Activated naive CD4-positive, alpha-beta T cell treated with anti-CD3 and anti-CD28 coated beads for 36 hours (primary cell): ENCODE measurements around the gene IRX6. TPM values are rescaled to one million over a fixed set of nuclear protein-coding genes. Genes with fewer than 3 reads are reported as not detected.

Source experiments
- CTCF ChIA-PET: fragments of 350-600 bp; sonication (Branson Sonifier 250); formaldehyde crosslinking; loops from one replicate; lab custom pipeline; 2021; ENCODE audit warnings: antibody characterized with exemption; lab: Charles Lee
- DNase-seq: peaks from one replicate; pipeline ENCODE4 v3.0.0-alpha.2; 2020
- H3K27ac Mint-ChIP-seq: one replicate; pipeline ENCODE4 v1.8.0; 2021; ENCODE audit warnings: mild to moderate bottlenecking, mixed read lengths
- H3K27me3 Mint-ChIP-seq: one replicate; pipeline ENCODE4 v1.8.0; 2021; ENCODE audit warnings: low read depth, mixed read lengths
- H3K36me3 Mint-ChIP-seq: one replicate; pipeline ENCODE4 v1.8.0; 2021; ENCODE audit warnings: low read depth, mixed read lengths
- H3K4me1 Mint-ChIP-seq: one replicate; pipeline ENCODE4 v1.8.0; 2021; ENCODE audit warnings: low read depth, mixed read lengths
- H3K4me3 Mint-ChIP-seq: one replicate; pipeline ENCODE4 v1.8.0; 2021; ENCODE audit warnings: mild to moderate bottlenecking, moderate library complexity, mixed read lengths
- H3K9me3 Mint-ChIP-seq: one replicate; pipeline ENCODE4 v1.8.0; 2021; ENCODE audit warnings: mixed read lengths
- intact Hi-C: fragments of 100-400 bp; cut with micrococcal nuclease; formaldehyde crosslinking; loops from one replicate; pipeline ENCODE4 v1.15.1; 2023
- total RNA-seq, 2 experiments: library from RNA; stranded (reverse); gene quantifications; one replicate each; pipeline ENCODE4 v1.2.3, GENCODE V29; 2021

IRX6 gene
- total RNA-seq, 2 experiments from 2014 or later = not detected

- intact Hi-C loops = no loop called here
- H3K27me3 Mint-ChIP-seq = peaks cover 69% of the 10 kb centered on the region
- CTCF ChIA-PET = no interaction called here
These were observed 2.5 kb downstream of the IRX6 start for GRCh38 chr16:55326261-55327092.

DNA sequence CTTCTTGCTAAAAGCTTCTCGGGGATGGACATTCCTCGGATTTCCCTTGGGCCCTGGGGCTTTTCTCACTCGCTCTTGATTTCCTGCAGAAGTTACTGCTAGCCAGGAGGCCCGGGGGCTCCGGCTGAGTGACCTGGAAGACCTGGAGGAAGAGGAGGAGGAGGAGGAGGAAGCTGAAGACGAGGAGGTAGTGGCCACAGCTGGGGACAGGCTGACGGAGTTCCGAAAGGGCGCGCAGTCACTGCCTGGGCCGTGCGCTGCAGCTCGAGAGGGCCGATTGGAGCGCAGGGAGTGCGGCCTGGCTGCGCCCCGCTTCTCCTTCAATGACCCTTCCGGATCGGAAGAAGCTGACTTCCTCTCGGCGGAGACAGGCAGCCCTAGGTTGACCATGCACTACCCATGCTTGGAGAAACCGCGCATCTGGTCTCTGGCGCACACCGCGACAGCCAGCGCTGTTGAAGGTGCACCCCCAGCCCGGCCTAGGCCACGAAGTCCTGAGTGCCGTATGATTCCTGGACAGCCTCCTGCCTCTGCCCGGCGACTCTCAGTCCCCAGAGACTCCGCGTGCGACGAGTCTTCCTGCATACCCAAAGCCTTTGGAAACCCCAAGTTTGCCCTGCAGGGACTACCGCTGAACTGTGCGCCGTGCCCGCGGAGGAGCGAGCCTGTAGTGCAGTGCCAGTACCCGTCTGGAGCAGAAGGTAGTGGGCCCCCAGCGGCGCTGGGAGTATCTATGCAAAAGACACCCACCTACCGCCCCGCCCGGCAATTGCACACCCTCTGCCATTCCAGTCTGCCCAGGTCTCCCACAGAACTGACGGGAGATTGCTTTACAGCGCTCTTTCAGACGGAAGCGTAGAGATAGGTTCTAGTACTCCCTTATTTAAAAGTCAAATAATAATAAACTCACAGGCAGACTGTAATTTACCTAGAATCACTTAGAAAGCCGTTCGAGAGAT is 4.9 kb downstream of the IRX6 start:
- CTCF ChIA-PET = no interaction called here
- Mint-ChIP-seq H3K27ac (no peak overlapping the region), H3K27me3 (peaks cover 75% of the 10 kb centered on the region), H3K36me3 (no peaks in the 10 kb centered on the region), H3K4me1 (peaks cover 9% of the 10 kb centered on the region), H3K4me3 (no peak overlapping the region), H3K9me3 (no peaks in the 10 kb centered on the region)
- intact Hi-C loops = no loop called here
- DNase-seq = no peak

More at GRCh38 chr16:55326261-55327092, 2.5 kb downstream of the IRX6 start:
- Mint-ChIP-seq H3K4me1 (peaks cover 9% of the 10 kb centered on the region), H3K36me3 (no peaks in the 10 kb centered on the region), H3K27ac (no peak overlapping the region), H3K9me3 (no peaks in the 10 kb centered on the region), H3K4me3 (no peak overlapping the region)
- DNase-seq = no peak

DNA sequence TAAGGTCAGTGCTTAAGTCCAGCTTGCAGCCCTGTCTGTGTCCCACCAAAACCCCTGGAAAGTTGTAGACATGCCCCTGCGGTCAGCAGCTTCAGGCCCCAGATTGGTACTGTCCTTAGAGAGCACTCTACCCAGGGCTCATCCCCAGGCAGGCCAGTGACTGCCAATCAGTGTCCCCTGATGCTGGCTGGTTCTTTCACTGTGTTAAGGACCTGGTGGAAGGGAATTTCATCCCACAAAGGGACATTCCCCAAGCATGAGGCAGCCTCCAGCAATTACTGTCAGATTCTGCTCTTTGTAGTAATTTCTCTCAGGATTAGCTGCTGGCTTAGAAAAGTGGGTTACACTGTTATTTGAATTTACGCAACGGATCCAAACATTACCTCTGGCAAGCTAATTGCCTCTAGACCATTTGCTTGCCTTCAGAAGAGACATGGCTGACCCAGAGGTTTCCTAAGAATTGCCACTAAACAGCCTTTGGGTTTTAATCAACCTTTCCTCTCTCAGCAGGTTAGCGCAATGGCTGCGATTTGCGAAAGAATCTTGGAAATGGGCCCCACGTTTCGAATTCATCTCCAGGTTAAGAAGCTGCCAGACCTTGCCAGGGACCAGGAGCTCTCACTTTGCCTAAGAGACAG is 5.9 kb downstream of the IRX6 start:
- Mint-ChIP-seq H3K27me3 (peaks cover 75% of the 10 kb centered on the region), H3K4me3 (no peak overlapping the region), H3K9me3 (no peaks in the 10 kb centered on the region), H3K4me1 (peaks cover 9% of the 10 kb centered on the region), H3K27ac (no peak overlapping the region), H3K36me3 (no peaks in the 10 kb centered on the region)
- CTCF ChIA-PET = no interaction called here
- intact Hi-C loops = loop anchor here (10.0 kb wide), 1 partner anchor 395 kb away; the partner anchor contains the start of gene IRX5
- DNase-seq = no peak

GRCh38 chr16:55330781-55331647 is 7.0 kb downstream of the IRX6 start:
- Mint-ChIP-seq H3K27ac (no peak overlapping the region), H3K4me3 (no peak overlapping the region), H3K27me3 (peaks cover 68% of the 10 kb centered on the region), H3K9me3 (no peaks in the 10 kb centered on the region), H3K4me1 (peaks cover 9% of the 10 kb centered on the region), H3K36me3 (no peaks in the 10 kb centered on the region)
- CTCF ChIA-PET = no interaction called here
- intact Hi-C loops = loop anchor here (10.0 kb wide), 1 partner anchor 396 kb away; the partner anchor contains the start of gene IRX5
- no peak for DNase-seq

DNA sequence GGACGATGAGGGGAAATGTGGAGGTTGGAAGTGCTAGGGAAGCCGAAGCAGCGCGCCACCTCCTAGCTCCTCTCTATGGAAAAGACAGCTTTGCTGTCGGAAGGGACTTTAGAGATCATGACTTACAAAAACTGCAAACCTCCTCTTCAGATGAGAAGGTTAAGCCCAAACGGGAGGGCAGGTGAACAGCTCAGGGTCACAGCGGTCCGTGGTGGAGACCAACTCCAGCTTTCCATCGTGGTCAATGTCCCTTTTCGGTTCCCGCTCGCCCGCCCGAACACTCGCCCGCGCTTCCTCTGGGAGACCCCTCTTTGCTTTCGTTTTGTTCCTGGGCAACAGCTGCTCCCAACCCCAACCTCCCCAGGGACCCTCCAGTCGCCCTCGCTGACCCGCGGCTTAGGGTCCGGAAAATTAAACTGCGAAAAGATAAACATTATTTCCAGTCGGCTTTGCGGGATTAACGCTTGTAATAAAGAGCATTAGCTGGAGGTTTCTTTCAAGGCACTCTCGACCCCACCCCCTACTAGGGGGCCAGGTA is 7.7 kb downstream of the IRX6 start:
- CTCF ChIA-PET = no interaction called here
- H3K36me3 Mint-ChIP-seq = no peaks in the 10 kb centered on the region
- peaks cover 62% of the 10 kb centered on the region for H3K27me3 Mint-ChIP-seq
- no peak overlapping the region for H3K4me3 Mint-ChIP-seq
- no peak overlapping the region for H3K27ac Mint-ChIP-seq
- no peak for DNase-seq
- no peaks in the 10 kb centered on the region for H3K9me3 Mint-ChIP-seq
- intact Hi-C loops = loop anchor here (10.0 kb wide), 1 partner anchor 397 kb away; the partner anchor contains the start of gene IRX5
- H3K4me1 Mint-ChIP-seq = peaks cover 9% of the 10 kb centered on the region

GRCh38 chr16:55333684-55334083 is 9.7 kb downstream of the IRX6 start:
- H3K36me3 Mint-ChIP-seq = no peaks in the 10 kb centered on the region
- peaks cover 50% of the 10 kb centered on the region for H3K27me3 Mint-ChIP-seq
- H3K9me3 Mint-ChIP-seq = no peaks in the 10 kb centered on the region
- intact Hi-C loops = loop anchor here (10.0 kb wide), 1 partner anchor 399 kb away; the partner anchor contains the start of gene IRX5
- no peak overlapping the region for H3K27ac Mint-ChIP-seq
- CTCF ChIA-PET = no interaction called here
- DNase-seq = no peak
- H3K4me3 Mint-ChIP-seq = no peak overlapping the region
- peaks cover 9% of the 10 kb centered on the region for H3K4me1 Mint-ChIP-seq

- Mint-ChIP-seq H3K9me3 (no peaks in the 10 kb centered on the region), H3K27ac (no peak overlapping the region), H3K4me3 (no peak overlapping the region), H3K4me1 (no peaks in the 10 kb centered on the region), H3K36me3 (no peaks in the 10 kb centered on the region), H3K27me3 (peaks cover 17% of the 10 kb centered on the region)
- intact Hi-C loops = loop anchor here (10.0 kb wide), 1 partner anchor 404 kb away; the partner anchor contains the start of gene IRX5
- CTCF ChIA-PET = no interaction called here
- DNase-seq = no peak
These were observed 14.6 kb downstream of the IRX6 start for GRCh38 chr16:55338646-55339045.

GRCh38 chr16:55340445-55340844 is 16.4 kb downstream of the IRX6 start:
- H3K27ac Mint-ChIP-seq = no peak overlapping the region
- intact Hi-C loops = no loop called here
- H3K36me3 Mint-ChIP-seq = no peaks in the 10 kb centered on the region
- H3K4me3 Mint-ChIP-seq = no peak overlapping the region
- no peaks in the 10 kb centered on the region for H3K4me1 Mint-ChIP-seq
- CTCF ChIA-PET = no interaction called here
- no peaks in the 10 kb centered on the region for H3K9me3 Mint-ChIP-seq
- DNase-seq = no peak
- H3K27me3 Mint-ChIP-seq = peaks cover 15% of the 10 kb centered on the region

DNA sequence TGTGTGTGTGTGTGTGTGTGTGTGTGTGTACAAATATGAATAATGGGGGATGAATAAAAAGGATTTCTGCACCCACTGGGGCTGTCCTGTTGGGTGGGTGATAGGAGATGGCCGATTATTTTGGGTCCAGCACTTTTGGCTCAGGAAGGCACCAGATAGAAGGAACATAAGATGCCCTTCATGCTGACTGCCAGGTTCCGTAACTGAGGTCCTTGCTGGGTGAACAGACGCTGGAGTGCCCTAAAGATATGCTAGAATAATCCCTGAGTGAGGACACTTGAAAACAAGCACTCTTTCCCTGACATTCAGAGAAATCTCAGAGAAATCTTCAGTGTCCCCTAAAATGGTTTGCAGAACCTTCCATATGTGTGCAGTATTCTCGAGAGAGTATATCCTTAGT is 17.7 kb downstream of the IRX6 start:
- Mint-ChIP-seq H3K9me3 (no peaks in the 10 kb centered on the region), H3K4me3 (no peak overlapping the region), H3K4me1 (no peaks in the 10 kb centered on the region), H3K27me3 (peaks cover 15% of the 10 kb centered on the region), H3K27ac (no peak overlapping the region), H3K36me3 (no peaks in the 10 kb centered on the region)
- intact Hi-C loops = no loop called here
- CTCF ChIA-PET = no interaction called here
- no peak for DNase-seq

- intact Hi-C loops = no loop called here
- no peak for DNase-seq
- Mint-ChIP-seq H3K9me3 (no peaks in the 10 kb centered on the region), H3K27ac (no peak overlapping the region), H3K4me3 (no peak overlapping the region), H3K36me3 (no peaks in the 10 kb centered on the region), H3K27me3 (peaks cover 15% of the 10 kb centered on the region), H3K4me1 (no peaks in the 10 kb centered on the region)
- CTCF ChIA-PET = no interaction called here
These were observed 22.5 kb downstream of the IRX6 start for GRCh38 chr16:55346475-55346874.

- H3K27ac Mint-ChIP-seq = no peak overlapping the region
- intact Hi-C loops = no loop called here
- no peak overlapping the region for H3K4me3 Mint-ChIP-seq
- peaks cover 18% of the 10 kb centered on the region for H3K27me3 Mint-ChIP-seq
- H3K9me3 Mint-ChIP-seq = no peaks in the 10 kb centered on the region
- H3K4me1 Mint-ChIP-seq = no peaks in the 10 kb centered on the region
- no peak for DNase-seq
- no peaks in the 10 kb centered on the region for H3K36me3 Mint-ChIP-seq
- CTCF ChIA-PET = interaction anchor here (0.6 to 0.7 kb wide), 2 partner anchors 21 to 35 kb away, joined by 4 read pairs; no protein-coding TSS in a partner anchor
These were observed 25.9 kb downstream of the IRX6 start for GRCh38 chr16:55349867-55350266.
